SIG-M5 (cell line): ENCODE measurements around the gene FOXP4.

Source experiments
- DNase-seq: peaks from one replicate; lab custom pipeline; 2025; lab: John Stamatoyannopoulos, UW

Gene FOXP4

GRCh38 chr6:41583565-41583964 is 37.4 kb downstream of the FOXP4 start:
- no peak for DNase-seq

GRCh38 chr6:41584205-41584604 is 38.0 kb downstream of the FOXP4 start:
- DNase-seq = no peak

GRCh38 chr6:41584668-41585205 is 38.6 kb downstream of the FOXP4 start:
- DNase-seq = no peak

- no peak for DNase-seq
Measured at GRCh38 chr6:41585605-41586004, 39.4 kb downstream of the FOXP4 start.

- DNase-seq = no peak
Measured at GRCh38 chr6:41586252-41587007, 40.2 kb downstream of the FOXP4 start.

- DNase-seq = no peak
Measured at GRCh38 chr6:41587131-41587879, 41.1 kb downstream of the FOXP4 start.

- no peak for DNase-seq
Measured at GRCh38 chr6:41588111-41588510, 41.9 kb downstream of the FOXP4 start.

- DNase-seq = no peak
Measured at GRCh38 chr6:41589223-41589622, 43.0 kb downstream of the FOXP4 start.

- DNase-seq = no peak
Measured at GRCh38 chr6:41589636-41590622, 43.7 kb downstream of the FOXP4 start.

- no peak for DNase-seq
Measured at GRCh38 chr6:41591122-41591521, 44.9 kb downstream of the FOXP4 start.

GRCh38 chr6:41591859-41592502 is 45.8 kb downstream of the FOXP4 start:
- DNase-seq = no peak

- DNase-seq = no peak
Measured at GRCh38 chr6:41593406-41593805, 47.2 kb downstream of the FOXP4 start.

GRCh38 chr6:41593839-41594238 is 47.7 kb downstream of the FOXP4 start:
- no peak for DNase-seq

GRCh38 chr6:41594326-41594725 is 48.1 kb downstream of the FOXP4 start:
- no peak for DNase-seq

- DNase-seq = no peak
Measured at GRCh38 chr6:41594766-41595165, 48.6 kb downstream of the FOXP4 start.

- no peak for DNase-seq
Measured at GRCh38 chr6:41595166-41595565, 49.0 kb downstream of the FOXP4 start.

- DNase-seq = no peak
Measured at GRCh38 chr6:41596096-41596685, 50.0 kb downstream of the FOXP4 start.

GRCh38 chr6:41596807-41597206 is 50.6 kb downstream of the FOXP4 start:
- no peak for DNase-seq

- no peak for DNase-seq
Measured at GRCh38 chr6:41597246-41598000, 51.2 kb downstream of the FOXP4 start.

GRCh38 chr6:41598670-41599014 is 52.5 kb downstream of the FOXP4 start:
- no peak for DNase-seq
